Mammary epithelial cell (primary cell): Measurements from ENCODE around the gene C9orf78.

Experiments used
- CTCF ChIP-seq, 2 donors: IDR thresholded peaks in 1 of 2; conservative IDR thresholded peaks in 1 of 2; 2 replicates each; pipeline ENCODE4 v1.5.1; 2011 to 2012; ENCODE audit warnings: inconsistent platforms in 2 of 2, low read length in 2 of 2, mild to moderate bottlenecking in 2 of 2, control low read depth in 1 of 2, low read depth in 1 of 2; ENCODE audit not compliant: insufficient read depth in 1 of 2; ENCODE audit errors: extremely low read depth in 1 of 2
- EZH2 ChIP-seq: IDR thresholded peaks from 2 replicates; pipeline ENCODE4 v1.6.1; 2012; ENCODE audit warnings: low read length, inconsistent platforms, borderline replicate concordance

- no peak for TF ChIP-seq EZH2
- TF ChIP-seq CTCF (conservative IDR thresholded peaks at IDR 0.05 in 1 of 2, IDR thresholded peaks at IDR 0.05 in 1 of 2; ENCODE audit: extremely low read depth in 1 of 2, insufficient read depth in 1 of 2, low read depth in 1 of 2, low read length in 2 of 2) = no peak
Observed at GRCh38 chr9:129779560-129780190, 55.4 kb downstream of the C9orf78 start.
